Activated naive CD4-positive, alpha-beta T cell treated with anti-CD3 and anti-CD28 coated beads, Interleukin-2, amount 50 U/mL, for 16 hours (primary cell): ENCODE results near the gene MRPL41.
"Not testable (repeated sequence)": the region's sequence is repeated elsewhere in the genome, so short reads cannot be mapped to it uniquely, and the experiment has no call there.

Experiments used
- DNase-seq: peaks from one replicate; pipeline ENCODE4 v3.0.0-alpha.2; 2020

MRPL41 gene

DNA sequence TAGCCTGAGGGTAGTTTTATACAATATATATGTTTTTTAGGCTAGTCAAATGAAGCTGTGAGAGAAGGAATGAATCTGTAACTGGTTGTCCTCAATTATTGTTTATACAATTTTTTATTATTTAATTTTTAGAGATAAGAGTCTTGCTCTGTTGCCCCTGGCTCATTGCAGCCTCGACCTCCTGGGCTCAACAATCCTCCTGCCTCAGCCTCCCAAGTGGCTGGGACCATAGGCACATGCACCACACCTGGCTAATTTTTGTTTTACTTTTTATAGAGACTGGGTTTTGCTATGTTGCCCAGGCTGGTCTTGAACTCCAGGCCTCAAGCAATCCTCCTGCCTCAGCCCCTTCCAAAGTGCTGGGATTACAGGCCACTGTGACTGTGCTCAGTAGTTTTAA, 2.7 kb downstream of the MRPL41 start:
- no peak for DNase-seq

- DNase-seq: no peak
Measured at GRCh38 chr9:137555179-137555578, 3.5 kb downstream of the MRPL41 start.

- no peak for DNase-seq
Measured at GRCh38 chr9:137556069-137556838, 4.6 kb downstream of the MRPL41 start.

GRCh38 chr9:137558127-137558526, 6.4 kb downstream of the MRPL41 start:
- no peak for DNase-seq

- DNase-seq: no peak
Measured at GRCh38 chr9:137564134-137564533, 12.5 kb downstream of the MRPL41 start.

GRCh38 chr9:137564817-137565411, 13.2 kb downstream of the MRPL41 start:
- DNase-seq: no peak

DNA sequence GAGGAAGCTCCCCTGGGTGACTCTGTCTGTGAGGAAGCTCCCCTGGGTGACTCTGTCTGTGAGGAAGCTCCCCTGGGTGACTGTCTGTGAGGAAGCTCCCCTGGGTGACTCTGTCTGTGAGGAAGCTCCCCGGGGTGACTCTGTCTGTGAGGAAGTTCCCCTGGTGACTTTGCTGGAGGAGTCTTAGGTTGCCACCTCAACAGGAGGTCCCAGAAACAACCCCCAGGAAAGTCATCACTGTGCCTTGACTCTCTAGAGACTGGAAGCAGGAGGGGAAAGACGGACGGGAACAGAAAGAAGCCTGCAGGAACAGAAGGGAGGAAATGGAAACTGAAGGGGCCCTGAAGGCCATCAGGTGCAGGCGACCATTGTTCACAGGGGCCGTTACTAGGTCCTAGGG, 16.8 kb downstream of the MRPL41 start:
- not testable (repeated sequence) for DNase-seq

GRCh38 chr9:137569609-137570203, 18.0 kb downstream of the MRPL41 start:
- DNase-seq: no peak

GRCh38 chr9:137570566-137570965, 18.9 kb downstream of the MRPL41 start:
- no peak for DNase-seq

- DNase-seq: no peak
Measured at GRCh38 chr9:137574192-137574591, 22.5 kb downstream of the MRPL41 start.

- DNase-seq: no peak
Measured at GRCh38 chr9:137575364-137575715, 23.7 kb downstream of the MRPL41 start.

- DNase-seq: no peak
Measured at GRCh38 chr9:137575716-137576411, 24.2 kb downstream of the MRPL41 start.

DNA sequence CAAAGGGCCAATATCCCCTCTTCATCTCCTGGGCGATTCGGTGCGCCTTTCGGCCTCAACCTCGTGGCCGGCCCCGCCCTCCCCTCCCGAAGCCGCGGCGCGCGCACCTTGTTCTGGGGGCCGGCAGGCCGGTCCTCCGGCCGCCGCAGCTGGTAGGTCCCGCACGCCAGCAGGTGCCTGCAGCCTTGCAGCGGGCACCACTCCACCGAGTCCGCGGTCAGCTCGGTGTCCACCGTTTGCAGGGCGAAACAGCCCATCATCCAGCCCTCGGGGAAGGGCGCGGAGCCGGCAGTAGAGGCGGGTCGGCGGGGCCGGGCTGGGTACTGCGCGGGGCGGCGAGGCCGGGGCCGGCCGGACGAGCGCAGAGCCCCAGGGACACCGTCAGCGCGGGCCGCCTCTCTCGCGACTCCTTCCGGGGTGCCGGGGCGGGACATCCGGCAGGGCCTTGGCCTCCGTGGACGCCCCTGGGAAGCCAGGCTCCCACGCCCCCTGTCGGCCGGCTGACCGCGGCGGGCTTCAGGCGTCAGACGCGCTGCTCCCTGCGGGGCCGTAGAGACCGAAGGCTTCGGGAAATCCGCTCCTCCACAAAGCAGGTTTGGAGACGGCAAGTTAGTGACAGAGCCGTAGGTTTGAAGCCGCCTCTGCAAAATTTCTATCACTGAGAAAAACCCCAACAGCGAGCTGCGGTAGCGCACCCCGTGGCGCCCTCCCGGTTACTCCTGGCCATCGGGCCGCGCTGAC, 27.0 kb downstream of the MRPL41 start, which contains the start of gene DPH7:
Gene DPH7, minus strand, starts transcription at position 408 of the 741 bp plus-strand sequence. Its CDS starts 148 bp downstream, at position 260.
- DNase-seq: peak; percentile 98

- no peak for DNase-seq
Measured at GRCh38 chr9:137579259-137579604, 27.6 kb downstream of the MRPL41 start.

DNA sequence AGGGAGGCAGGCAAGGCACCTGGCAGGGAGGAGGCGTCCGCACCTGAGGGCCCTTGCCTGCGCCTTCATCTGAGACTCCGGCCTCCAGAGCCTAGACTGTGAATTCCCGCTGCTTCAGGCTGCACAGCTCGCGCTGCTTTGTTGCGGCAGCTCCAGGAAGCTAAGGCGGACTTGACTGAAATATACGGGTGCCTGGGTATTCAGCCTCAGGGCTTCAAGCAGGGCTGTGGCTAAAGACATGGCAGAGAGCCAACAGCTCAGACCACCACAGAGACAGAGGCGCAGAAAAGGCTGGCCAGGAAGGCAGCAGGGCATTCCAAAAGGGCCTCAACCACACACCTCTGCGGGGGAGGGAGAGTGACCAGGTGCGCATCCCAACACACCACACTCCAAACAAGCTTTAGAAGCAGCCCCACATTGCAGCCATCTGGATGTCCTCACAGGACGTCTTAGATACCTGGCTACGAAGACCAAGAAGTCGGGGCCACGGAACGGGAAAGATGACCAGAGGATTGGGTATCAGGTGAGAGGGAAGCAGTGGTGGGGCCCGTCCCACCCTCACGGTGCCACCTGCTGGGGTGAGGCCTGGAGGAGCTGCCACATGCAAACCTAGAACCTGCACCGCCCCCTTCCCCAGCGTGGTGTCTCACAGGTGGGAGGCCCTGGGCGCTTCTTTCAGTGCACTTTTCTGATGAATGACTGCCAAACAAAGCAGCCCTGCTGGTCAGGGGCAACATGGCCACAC, 28.7 kb downstream of the MRPL41 start:
- DNase-seq: no peak

DNA sequence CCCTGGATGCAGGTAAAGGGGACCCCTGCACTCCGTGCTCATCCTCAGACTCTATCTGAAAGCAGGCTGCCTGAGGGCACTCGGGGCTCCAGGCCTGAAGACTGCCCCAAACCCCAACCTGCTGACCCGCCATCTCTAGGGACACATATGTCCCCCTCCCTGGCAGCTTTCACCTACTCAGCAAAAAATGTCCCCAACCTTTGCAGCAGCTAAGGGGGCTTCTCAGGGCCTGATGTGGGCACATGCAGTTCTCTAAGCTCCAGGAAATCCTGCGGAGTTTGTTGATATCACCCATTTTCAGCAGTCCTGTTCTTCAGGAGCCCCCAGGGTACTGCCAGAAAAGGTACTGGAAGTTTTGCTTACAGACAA, 29.3 kb downstream of the MRPL41 start:
- DNase-seq: no peak

- DNase-seq: no peak
Measured at GRCh38 chr9:137581361-137582285, 29.9 kb downstream of the MRPL41 start.

DNA sequence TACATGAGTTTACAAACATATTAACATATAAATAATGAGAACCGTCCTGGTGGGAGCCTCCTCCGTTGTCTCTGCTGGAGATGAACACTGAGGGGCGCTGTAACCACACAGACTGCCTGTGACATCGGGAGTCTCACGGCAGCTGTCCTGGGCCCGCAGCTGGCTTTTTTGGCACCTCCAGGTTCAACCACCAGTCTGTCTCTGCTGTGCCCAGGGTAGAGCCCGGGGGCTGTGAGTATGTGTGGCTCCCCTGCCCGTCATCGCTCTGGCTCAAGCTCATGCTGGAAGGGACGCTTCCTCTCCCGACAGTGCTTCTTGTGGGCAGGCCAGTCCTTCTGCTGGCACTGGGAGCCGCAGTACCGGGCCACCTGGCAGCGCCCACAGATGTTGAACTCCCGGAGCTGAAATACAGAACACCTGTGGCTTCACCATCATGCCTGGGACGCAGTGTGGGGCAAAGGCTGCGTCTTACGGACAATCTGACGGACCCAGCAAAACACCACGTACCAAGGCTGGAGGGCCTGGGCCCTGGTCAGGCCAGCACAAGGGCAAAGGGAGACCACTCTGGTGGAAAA, 30.7 kb downstream of the MRPL41 start:
- no peak for DNase-seq

DNA sequence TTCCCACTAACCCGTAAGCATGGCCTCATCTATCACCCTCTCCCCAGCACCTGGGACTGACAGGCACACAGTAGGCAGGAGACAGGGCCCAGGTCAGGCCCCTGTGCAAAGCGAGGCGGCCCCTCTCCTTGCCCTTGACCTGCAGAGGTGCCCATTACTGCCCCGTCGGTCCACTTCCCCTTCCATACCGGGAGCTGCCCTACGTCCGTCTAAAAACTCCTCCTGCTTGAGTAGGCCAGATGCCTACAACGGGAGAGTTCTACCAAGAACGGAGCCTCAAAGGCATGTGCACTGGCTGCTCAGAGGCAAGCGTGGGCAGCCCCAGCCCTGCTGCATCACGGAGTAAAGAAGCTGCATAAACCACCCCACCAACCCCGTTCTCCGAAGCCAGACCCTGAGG, 31.7 kb downstream of the MRPL41 start:
- DNase-seq: no peak

DNA sequence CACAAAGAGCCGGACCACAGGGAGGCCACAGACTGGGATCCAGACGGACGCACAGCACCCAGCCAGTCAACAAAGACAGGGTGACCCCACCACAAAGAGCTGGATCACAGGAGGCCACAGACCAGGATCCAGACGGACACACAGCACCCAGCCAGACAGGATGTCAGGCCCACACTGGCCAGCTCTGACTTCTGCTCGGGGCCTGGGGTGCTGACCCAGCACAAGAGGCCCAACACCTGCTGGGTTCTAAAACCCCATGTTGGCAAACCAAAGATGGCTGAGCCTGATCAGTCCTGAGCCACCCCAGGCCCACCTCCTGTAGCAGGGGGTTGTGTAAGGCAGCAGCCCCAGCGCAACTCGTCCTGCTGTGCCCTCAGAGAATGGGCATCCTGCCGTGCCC, 32.3 kb downstream of the MRPL41 start:
- DNase-seq: no peak

DNA sequence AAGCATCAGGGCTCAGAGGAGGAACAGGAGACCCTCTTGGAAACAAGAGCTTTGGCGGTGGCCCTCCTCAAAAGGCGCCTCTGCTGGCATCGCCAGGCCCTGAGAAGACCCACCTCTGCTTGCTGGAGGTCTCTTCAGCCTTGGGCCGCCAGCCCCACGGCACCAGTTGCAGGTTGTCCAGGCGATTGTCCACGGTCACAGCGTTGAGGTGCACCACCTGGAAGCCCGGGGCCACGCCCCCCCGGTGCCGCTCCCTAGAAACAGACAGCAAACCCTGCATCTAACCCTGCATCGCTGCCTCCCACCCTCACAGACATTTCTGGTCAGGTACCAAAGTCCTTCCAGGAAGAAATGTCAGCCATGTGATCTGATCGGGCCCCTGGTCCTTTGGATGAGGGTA, 35.2 kb downstream of the MRPL41 start:
- no peak for DNase-seq
